GM13976 (cell line): ENCODE measurements around the gene MSRB2.

Experiments used
- DNase-seq: peaks from one replicate; pipeline ENCODE4 v3.0.0; 2012; ENCODE audit warnings: low spot score
- in situ Hi-C: fragments of 300-500 bp; cut with MboI; formaldehyde crosslinking; loops from one replicate; pipeline ENCODE4 v1.12.0; 2022; ENCODE audit warnings: low sequenced_read_pairs, mixed read lengths, inconsistent platforms; ENCODE audit not compliant: unreplicated experiment
- TF ChIP-seq, protein P1 (sequence below): IDR thresholded peaks from 2 replicates; pipeline ENCODE4 v1.5.1; 2012; ENCODE audit warnings: borderline replicate concordance, mild to moderate bottlenecking; ENCODE audit not compliant: insufficient read depth; ENCODE audit errors: extremely low read depth, missing control alignments, control extremely low read depth

The MSRB2 gene

DNA sequence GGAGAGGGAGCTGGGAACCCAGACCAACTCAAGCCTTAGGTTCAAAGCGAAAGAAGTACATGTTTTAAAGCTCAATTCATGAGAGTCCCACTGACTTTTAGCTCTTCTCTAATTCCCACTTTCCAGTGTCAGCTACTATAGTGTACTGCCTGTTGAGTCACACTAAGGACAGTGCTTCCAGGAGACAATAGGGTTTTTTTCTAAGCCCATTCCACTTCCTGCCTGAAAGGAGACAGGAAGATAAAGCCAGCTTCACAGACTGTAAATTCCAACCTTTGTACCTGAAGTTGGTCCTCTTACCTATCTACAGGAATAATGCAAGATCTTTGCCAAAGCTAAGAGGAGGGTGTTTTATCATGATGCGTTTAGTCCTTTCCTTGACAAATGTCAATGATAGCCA, 4.4 kb downstream of the MSRB2 start:
- DNase-seq = no peak
- TF ChIP-seq, protein P1, sequence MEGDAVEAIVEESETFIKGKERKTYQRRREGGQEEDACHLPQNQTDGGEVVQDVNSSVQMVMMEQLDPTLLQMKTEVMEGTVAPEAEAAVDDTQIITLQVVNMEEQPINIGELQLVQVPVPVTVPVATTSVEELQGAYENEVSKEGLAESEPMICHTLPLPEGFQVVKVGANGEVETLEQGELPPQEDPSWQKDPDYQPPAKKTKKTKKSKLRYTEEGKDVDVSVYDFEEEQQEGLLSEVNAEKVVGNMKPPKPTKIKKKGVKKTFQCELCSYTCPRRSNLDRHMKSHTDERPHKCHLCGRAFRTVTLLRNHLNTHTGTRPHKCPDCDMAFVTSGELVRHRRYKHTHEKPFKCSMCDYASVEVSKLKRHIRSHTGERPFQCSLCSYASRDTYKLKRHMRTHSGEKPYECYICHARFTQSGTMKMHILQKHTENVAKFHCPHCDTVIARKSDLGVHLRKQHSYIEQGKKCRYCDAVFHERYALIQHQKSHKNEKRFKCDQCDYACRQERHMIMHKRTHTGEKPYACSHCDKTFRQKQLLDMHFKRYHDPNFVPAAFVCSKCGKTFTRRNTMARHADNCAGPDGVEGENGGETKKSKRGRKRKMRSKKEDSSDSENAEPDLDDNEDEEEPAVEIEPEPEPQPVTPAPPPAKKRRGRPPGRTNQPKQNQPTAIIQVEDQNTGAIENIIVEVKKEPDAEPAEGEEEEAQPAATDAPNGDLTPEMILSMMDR = no peak
- in situ Hi-C loops = no loop called here

DNA sequence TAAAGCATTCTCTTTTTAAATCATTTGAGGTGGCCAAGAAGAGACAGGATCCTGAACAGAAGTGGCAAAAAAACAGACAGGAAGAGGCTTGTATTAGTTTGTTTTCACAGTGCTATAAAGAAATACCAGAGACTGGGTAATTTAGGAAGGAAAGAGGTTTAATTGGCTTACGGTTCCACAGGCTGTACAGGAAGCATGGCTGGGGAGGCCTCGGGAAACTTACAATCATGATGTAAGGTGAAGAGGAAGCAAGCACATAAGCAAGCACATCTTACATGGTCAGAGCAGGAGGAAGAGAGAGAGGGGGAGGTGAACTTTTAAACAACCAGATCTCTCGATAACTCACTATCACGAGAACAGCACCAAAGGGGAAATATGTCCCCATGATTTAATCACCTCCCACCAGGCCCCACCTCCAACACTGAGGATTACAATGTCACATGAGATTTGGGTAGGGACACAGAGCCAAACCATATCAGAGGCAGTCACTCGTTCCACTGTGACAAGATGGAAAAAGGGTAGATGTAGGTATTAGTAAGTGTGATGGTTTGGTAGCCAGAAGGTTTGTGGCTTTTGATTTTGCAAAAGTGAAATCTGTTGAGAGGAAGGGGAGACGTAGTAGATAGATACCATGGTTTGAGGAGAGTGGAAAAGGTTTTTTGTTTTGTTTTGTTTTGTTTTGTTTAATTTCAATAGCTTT, 5.1 kb downstream of the MSRB2 start:
- no peak for DNase-seq
- TF ChIP-seq, protein P1 = no peak
- in situ Hi-C loops = no loop called here

DNA sequence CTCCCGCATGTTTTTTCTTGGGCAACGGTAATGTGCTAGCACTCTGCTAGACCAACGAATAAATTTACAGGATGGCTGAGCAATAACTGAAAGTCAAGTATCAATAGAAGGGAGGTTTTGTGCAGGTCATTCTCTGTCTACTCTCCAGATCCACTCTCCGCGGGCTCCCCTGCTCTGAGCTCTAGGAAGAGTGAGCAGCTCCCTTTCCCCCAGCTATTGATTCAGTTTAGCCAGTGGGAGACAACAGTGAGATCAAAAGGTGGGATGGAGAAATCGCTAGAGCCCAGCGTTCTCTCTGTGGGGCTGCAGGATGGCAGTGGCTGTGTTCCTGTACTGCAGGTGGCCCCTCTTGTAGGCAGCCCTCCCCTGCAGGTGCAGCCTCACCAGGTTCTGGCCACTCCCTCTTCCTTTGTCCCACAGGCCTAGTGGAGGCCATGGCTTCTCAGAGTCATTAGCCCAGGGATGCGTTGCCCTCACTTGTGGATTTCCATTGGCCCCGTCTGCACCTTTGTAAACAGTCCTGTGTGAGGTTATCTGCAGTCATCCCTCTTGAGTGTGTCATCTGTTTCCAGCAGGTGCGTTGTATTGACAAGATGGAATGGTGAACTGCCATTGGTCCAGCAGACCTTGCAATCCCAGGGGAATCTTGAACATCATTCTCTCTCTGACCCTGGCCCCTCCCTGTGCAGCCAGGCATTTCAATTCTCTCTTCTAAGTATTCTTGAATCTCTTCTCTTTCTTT, 11.1 kb downstream of the MSRB2 start:
- TF ChIP-seq, protein P1 = no peak
- no peak for DNase-seq
- in situ Hi-C loops = no loop called here

DNA sequence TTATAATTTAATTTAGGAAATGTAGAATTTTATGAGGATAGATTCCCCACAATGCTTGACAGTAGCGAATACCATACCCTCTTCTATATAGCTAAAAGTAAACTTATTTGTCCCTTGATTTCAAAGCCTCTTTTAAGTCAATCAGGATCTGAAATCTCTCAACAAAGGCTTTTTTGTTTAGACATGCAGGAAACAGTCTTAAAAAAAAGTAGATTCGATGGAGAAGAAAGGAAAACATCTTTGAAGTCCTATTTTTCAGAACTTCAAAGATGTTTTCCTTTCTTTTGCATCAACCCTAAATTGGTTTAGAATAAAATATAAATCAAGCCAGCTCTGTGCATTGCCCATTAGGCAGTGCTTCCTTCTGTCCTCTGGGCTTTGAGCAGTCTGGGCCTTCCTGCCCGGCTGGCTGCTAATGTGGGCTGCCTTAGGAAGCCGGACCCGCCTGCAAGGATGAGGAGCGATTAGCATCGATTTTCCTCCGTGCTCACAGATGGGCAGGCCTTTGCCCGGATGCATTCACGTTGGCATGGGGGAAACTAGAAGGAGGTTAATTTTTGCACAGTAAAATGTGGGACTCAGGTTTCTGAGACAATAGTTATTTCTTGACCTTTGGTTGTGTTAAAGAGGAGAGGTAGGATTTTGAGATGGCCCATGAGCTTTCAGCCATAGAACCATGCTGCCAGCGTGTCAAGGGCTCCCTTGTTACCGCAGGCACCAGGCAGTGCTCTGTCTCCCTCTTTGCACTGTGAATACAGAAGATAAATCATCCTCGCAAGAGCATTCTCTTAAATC, 15.5 kb downstream of the MSRB2 start:
- TF ChIP-seq, protein P1 = no peak
- DNase-seq = no peak
- in situ Hi-C loops = no loop called here

DNA sequence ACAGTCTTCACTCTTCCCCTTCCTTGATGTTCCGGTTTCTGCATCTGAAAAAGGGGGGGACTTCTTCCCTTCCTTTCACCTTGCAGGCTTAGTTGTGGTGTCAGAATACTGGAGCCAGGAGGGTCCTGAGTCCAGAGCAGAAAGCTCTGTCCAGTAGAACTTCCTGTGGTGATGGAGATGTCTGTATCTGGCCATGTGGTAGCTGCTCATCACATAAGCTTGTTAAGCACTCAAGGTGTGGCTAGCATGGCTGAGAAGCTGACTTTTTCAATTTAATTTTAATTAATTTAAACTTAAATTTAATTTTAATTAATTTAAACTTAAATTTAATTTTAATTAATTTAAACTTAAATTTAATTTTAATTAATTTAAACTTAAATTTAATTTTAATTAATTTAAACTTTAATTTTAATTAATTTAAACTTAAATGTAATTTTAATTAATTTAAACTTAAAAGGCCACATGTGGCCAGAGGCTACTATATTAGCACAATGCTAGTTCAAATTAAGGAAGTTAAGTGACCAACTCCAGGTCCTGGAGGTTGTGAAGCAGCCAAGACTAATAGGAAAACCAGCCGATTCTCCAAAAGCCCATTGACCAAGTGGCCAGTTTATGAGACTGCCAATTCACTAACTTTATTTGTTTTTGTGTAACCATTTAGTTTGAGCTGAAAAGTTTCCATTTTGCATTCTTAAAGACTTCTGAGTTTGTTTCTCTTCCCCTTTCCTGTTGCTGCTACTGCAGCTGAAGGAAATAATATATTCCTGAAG, 16.3 kb downstream of the MSRB2 start:
- TF ChIP-seq, protein P1 = no peak
- in situ Hi-C loops = no loop called here
- no peak for DNase-seq

DNA sequence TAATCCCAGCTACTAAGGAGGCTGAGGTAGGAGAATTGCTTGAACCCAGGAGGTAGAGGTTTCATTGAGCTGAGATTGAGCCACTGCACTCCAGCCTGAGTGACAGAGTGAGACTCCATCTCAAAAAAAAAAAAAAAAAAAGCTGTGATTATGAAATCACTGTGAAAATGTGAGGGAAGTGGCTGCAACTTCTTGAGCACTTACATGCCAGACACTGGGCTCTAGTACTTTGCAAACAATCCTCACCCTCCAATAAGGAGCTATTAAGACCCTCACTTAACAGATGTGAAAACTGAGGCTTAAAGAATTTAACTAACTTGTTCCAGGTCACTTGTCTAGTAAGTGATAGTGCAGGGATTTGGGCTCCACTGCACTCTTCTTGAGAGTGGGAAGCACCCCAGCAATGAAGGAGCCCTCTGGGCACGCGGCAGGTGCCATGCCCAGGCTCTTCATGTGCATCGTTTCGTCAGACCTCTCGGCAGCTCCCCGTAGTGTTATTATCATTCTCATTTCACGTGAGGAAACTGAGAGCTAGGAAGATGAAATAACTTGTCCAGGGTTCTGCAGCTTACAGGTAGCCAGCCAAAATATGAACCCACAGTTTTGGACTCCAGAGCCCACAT, 19.0 kb downstream of the MSRB2 start:
- no peak for DNase-seq
- TF ChIP-seq, protein P1 = no peak
- in situ Hi-C loops = no loop called here
